Measurements from ENCODE around the gene GCC2.

GRCh38 chr2:108404784-108405397 lies 44.1 kb upstream of the GCC2 start:
- TF ChIP-seq EZH2 (IDR thresholded peaks at IDR 0.05) (no peak), POLR2AphosphoS5 (IDR thresholded peaks at IDR 0.05; ENCODE audit: borderline replicate concordance, low read depth, low read length) (no peak)

All from SK-N-MC (cell line).